Measurements from ENCODE around the gene GRN. TPM values are rescaled to one million over a fixed set of nuclear protein-coding genes. Genes with fewer than 3 reads are reported as not detected.

Gene GRN
- total and polyA plus RNA-seq, 9 of the 15 experiments (the other 6 are each of a cell fraction or from before 2014, with no cell fraction given) = 5.4 to 75.3 (median 20.7) TPM

GRCh38 chr17:44324571-44325275 is 20.4 kb upstream of the GRN start, which contains the start of gene SLC25A39 (continued):
- 0 out of 2 replicates have a peak, but pooled peaks have one; percentile 7 for TF ChIP-seq SRSF1 (IDR thresholded peaks at IDR 0.05; ENCODE audit: low read depth, low read length)
- TF ChIP-seq SIN3B (IDR thresholded peaks at IDR 0.05; ENCODE audit: low read depth) = peak; percentile 56; the same call in 1 of the 2 replicates
- no peak for TF ChIP-seq NELFE (IDR thresholded peaks at IDR 0.05; ENCODE audit: insufficient read depth, insufficient read length)
- no peak for TF ChIP-seq JUN (IDR thresholded peaks at IDR 0.05; ENCODE audit: borderline replicate concordance, low read depth, low read length)
- no peak; the same call in 1 of the 2 replicates for TF ChIP-seq JUN (CRISPR knock-in tag; IDR thresholded peaks at IDR 0.05; ENCODE audit: borderline replicate concordance)
- TF ChIP-seq NONO (IDR thresholded peaks at IDR 0.05; ENCODE audit: low read depth in 2 of 2, low read length in 1 of 2) = peak in 1 of 2 experiments; percentile 90; a peak in 3 of 4 replicates
- 0 out of 4 replicates have a peak, but pooled peaks of 1 of the 2 experiments have one; percentile 14 for TF ChIP-seq SRF (CRISPR knock-in tag; IDR thresholded peaks at IDR 0.05)
- no peak for TF ChIP-seq NR4A1 (CRISPR knock-in tag; IDR thresholded peaks at IDR 0.05)
- TF ChIP-seq NR4A1 (tag; IDR thresholded peaks at IDR 0.05) = no peak
- no peak for TF ChIP-seq ZNF197 (CRISPR knock-in tag; IDR thresholded peaks at IDR 0.05; ENCODE audit: low read depth)
- TF ChIP-seq NKRF (IDR thresholded peaks at IDR 0.05; ENCODE audit: borderline replicate concordance) = peak; percentile 76
- peak; percentile 81; the same call in 1 of the 2 replicates for TF ChIP-seq ERF (CRISPR knock-in tag; IDR thresholded peaks at IDR 0.05)
- TF ChIP-seq OTX1 (CRISPR knock-in tag; IDR thresholded peaks at IDR 0.05) = 0 out of 2 replicates have a peak, but pooled peaks have one; percentile 10
- TF ChIP-seq GMEB1 (CRISPR knock-in tag; IDR thresholded peaks at IDR 0.05) = peak; percentile 41
- no peak for TF ChIP-seq JUNB (CRISPR knock-in tag; conservative IDR thresholded peaks at IDR 0.05)
- peak; percentile 59 for TF ChIP-seq HCFC1 (IDR thresholded peaks at IDR 0.05; ENCODE audit: low read depth, low read length)
- TF ChIP-seq TARDBP (IDR thresholded peaks at IDR 0.05) = peak; percentile 37; the same call in 1 of the 2 replicates
- TF ChIP-seq E2F6 (IDR thresholded peaks at IDR 0.05; ENCODE audit: borderline replicate concordance in 1 of 2, extremely low read depth in 1 of 2, insufficient read depth in 1 of 2, insufficient read length in 1 of 2, low read depth in 1 of 2, low read length in 1 of 2, poor library complexity in 1 of 2, severe bottlenecking in 1 of 2) = peak; percentile 23 to 86
- peak; percentile 55; the same call in 1 of the 2 replicates for TF ChIP-seq ZNF740 (CRISPR knock-in tag; IDR thresholded peaks at IDR 0.05)
- no peak for TF ChIP-seq ZNF740 (tag; IDR thresholded peaks at IDR 0.05)
- TF ChIP-seq TAF1 (IDR thresholded peaks at IDR 0.05; ENCODE audit: control insufficient read depth, extremely low read depth, insufficient read depth, low read length, severe bottlenecking) = peak; percentile 16

Data from K562 (cell line).